WERI-Rb-1 (cell line): ENCODE results near the gene BSND.

Source experiments
- DNase-seq: peaks from one replicate; pipeline ENCODE4 v3.0.0-alpha.2; 2020
- H3K27ac ChIP-seq: fragments of 250-450 bp; sonication (Bioruptor Pico); 2 replicates; pipeline ENCODE4 v1.5.1; 2020; ENCODE audit warnings: mild to moderate bottlenecking, moderate library complexity
- H3K27me3 ChIP-seq: fragments of 250-450 bp; sonication (Bioruptor Pico); 2 replicates; pipeline ENCODE4 v1.5.1; 2021; ENCODE audit warnings: mild to moderate bottlenecking, low read depth, moderate library complexity; ENCODE audit not compliant: insufficient read depth, severe bottlenecking
- H3K36me3 ChIP-seq: fragments of 250-450 bp; sonication (Bioruptor Pico); 2 replicates; pipeline ENCODE4 v1.5.1; 2020; ENCODE audit warnings: mild to moderate bottlenecking, moderate library complexity
- H3K4me3 ChIP-seq: 2 replicates; pipeline ENCODE4 v1.5.1; 2011; ENCODE audit warnings: low read depth, mild to moderate bottlenecking, control low read depth, low read length
- H3K9me3 ChIP-seq: fragments of 250-450 bp; sonication (Bioruptor Pico); 2 replicates; pipeline ENCODE4 v1.5.1; 2021; ENCODE audit warnings: mild to moderate bottlenecking, moderate library complexity; ENCODE audit not compliant: severe bottlenecking
- TF ChIP-seq, protein P1 (sequence below): IDR thresholded peaks from 2 replicates; pipeline ENCODE4 v1.5.1; 2011; ENCODE audit warnings: low read depth, mild to moderate bottlenecking, control low read depth, inconsistent platforms, low read length

BSND gene

DNA sequence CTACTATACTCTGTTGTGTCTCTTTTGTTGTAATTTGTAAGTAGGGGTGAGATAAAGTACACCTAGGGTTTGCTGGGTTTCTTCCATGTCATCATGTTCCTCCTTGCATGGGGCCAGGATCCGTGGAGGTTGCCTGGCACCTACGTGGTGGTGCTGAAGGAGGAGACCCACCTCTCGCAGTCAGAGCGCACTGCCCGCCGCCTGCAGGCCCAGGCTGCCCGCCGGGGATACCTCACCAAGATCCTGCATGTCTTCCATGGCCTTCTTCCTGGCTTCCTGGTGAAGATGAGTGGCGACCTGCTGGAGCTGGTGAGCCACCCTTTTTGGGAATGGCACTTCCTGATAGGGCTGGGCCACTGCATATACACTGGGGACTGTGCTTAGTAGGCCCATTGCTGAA lies 45.0 kb downstream of the BSND start:
- no peak overlapping the region for H3K27ac ChIP-seq
- TF ChIP-seq, protein P1, sequence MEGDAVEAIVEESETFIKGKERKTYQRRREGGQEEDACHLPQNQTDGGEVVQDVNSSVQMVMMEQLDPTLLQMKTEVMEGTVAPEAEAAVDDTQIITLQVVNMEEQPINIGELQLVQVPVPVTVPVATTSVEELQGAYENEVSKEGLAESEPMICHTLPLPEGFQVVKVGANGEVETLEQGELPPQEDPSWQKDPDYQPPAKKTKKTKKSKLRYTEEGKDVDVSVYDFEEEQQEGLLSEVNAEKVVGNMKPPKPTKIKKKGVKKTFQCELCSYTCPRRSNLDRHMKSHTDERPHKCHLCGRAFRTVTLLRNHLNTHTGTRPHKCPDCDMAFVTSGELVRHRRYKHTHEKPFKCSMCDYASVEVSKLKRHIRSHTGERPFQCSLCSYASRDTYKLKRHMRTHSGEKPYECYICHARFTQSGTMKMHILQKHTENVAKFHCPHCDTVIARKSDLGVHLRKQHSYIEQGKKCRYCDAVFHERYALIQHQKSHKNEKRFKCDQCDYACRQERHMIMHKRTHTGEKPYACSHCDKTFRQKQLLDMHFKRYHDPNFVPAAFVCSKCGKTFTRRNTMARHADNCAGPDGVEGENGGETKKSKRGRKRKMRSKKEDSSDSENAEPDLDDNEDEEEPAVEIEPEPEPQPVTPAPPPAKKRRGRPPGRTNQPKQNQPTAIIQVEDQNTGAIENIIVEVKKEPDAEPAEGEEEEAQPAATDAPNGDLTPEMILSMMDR, result no peak
- H3K9me3 ChIP-seq, result peaks cover 2% of the 10 kb centered on the region
- H3K36me3 ChIP-seq, result no peaks in the 10 kb centered on the region
- DNase-seq, result no peak
- H3K4me3 ChIP-seq, result no peak overlapping the region
- H3K27me3 ChIP-seq, result no peaks in the 10 kb centered on the region

DNA sequence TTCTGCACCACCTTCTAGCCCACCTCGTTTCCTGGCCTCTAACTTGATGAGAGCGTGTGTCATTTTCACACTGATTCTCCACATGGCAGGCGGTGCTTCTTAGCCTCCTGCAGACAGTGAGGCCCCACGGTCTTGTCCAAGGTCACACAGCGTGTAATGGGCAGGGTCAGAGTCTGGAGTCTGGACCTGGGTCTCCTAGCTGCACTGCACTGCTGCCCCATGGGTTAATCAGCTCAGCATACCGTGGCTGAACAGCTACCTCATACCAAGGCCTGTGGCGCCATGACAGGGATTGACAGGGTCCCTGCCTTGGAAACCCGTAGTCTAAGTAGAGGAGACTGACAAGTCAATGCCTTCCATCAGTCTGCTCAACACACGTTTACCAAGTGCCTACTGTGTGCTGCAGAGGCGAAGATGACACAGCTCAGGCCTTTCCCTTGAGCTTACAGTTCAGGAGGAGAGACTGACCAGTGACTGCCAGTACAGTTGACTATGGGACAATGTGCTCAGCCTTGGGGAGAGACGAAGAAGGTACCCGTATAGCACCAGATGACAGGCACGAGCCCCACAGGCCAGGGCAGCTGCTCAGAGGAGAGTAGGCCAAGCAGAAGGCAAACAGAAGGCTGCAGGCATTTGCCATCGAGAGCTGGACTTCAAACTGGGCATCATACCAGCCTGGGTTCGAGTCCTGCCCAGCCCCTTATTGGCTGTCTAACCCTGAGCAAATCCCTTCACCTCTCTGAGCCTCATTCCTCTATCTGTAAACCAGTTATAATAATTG lies 46.1 kb downstream of the BSND start:
- Histone ChIP-seq H3K27ac (no peak overlapping the region), H3K36me3 (no peaks in the 10 kb centered on the region), H3K27me3 (no peaks in the 10 kb centered on the region), H3K4me3 (no peak overlapping the region), H3K9me3 (no peaks in the 10 kb centered on the region)
- TF ChIP-seq, protein P1, result no peak
- no peak for DNase-seq

DNA sequence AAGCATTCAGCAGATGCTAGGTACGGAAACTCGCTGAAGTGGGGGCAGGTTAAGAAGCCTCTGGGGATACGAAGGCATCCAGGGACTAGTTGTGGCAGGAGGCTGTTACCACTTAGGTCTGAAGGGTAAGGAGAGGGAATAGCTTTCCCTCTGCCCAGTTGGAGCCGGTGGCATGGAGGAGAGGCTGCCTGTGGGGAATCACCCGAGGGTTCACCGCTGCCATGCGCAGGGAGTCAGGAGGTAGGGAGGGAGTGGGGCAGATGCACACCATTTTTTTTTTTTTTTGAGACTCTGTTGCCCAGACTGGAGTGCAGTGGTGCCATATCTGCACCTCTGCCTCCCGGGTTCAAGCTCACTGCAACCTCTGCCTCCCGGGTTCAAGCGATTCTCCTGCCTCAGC lies 46.7 kb downstream of the BSND start:
- Histone ChIP-seq H3K27me3 (no peaks in the 10 kb centered on the region), H3K9me3 (no peaks in the 10 kb centered on the region), H3K4me3 (no peak overlapping the region), H3K36me3 (no peaks in the 10 kb centered on the region), H3K27ac (no peak overlapping the region)
- TF ChIP-seq, protein P1, result no peak
- DNase-seq, result no peak

DNA sequence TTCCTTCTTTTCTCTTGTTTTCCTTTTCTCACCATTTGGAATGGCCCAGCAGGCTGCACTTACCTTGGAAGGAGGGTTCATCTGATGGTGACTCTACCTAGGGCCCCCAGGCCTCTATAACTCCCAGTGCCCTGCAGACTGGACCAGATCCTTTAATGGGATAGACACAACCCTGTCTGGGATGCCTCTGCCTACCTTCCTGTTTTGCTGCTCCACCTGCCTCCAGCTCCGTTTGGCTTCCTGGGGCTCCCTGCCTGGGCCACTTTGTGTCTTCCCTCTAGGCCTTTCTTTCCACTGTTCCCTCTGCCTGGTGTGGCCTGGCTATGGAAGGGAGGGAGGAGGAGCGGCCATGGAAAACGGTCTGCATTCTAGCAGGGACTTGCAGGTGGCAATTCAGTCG lies 48.1 kb downstream of the BSND start:
- Histone ChIP-seq H3K27me3 (no peaks in the 10 kb centered on the region), H3K27ac (no peak overlapping the region), H3K9me3 (no peaks in the 10 kb centered on the region), H3K4me3 (no peak overlapping the region), H3K36me3 (no peaks in the 10 kb centered on the region)
- DNase-seq, result no peak
- TF ChIP-seq, protein P1, result no peak

DNA sequence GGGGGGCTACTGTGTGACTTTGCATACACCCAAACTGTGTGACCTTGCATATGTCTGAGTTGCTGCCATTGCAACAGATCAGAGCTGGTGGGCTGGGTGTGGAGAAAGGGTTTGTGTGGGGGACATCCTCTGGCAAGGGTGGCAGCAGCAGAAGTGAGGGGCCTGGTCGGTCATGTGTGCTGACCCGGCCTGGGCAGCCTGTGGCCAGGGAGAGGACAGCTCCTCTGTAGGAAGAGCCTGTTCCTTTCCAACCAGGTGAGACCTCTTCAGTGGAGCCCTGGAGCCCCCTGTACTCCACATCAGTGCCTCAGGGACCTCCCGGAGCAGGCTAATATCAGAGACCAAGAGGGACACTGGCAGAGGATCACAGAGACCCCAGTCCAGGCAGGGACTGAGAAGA lies 48.9 kb downstream of the BSND start:
- Histone ChIP-seq H3K4me3 (no peak overlapping the region), H3K27ac (no peak overlapping the region), H3K36me3 (no peaks in the 10 kb centered on the region), H3K9me3 (no peaks in the 10 kb centered on the region), H3K27me3 (no peaks in the 10 kb centered on the region)
- no peak for DNase-seq
- TF ChIP-seq, protein P1, result no peak
